GM18505 (cell line): Measurements from ENCODE around the gene SEC63.
"Not testable (repeated sequence)": the region's sequence is repeated elsewhere in the genome, so short reads cannot be mapped to it uniquely, and the experiment has no call there.

Source experiments
- ATAC-seq: cut with Tn5 transposase; IDR thresholded peaks from one replicate; pipeline ENCODE4 v1.9.1; 2021; ENCODE audit not compliant: unreplicated experiment
- POLR2A ChIP-seq: IDR thresholded peaks from 4 replicates; pipeline ENCODE4 v1.6.1; 2011; ENCODE audit warnings: borderline replicate concordance; ENCODE audit not compliant: insufficient read depth, insufficient read length; ENCODE audit errors: extremely low read depth

The SEC63 gene

GRCh38 chr6:107871016-107871415 lies 87.0 kb downstream of the SEC63 start:
- ATAC-seq = no peak
- TF ChIP-seq POLR2A = no peak

- no peak for TF ChIP-seq POLR2A
- ATAC-seq = no peak
Observed at GRCh38 chr6:107870381-107870780, 87.6 kb downstream of the SEC63 start.

DNA sequence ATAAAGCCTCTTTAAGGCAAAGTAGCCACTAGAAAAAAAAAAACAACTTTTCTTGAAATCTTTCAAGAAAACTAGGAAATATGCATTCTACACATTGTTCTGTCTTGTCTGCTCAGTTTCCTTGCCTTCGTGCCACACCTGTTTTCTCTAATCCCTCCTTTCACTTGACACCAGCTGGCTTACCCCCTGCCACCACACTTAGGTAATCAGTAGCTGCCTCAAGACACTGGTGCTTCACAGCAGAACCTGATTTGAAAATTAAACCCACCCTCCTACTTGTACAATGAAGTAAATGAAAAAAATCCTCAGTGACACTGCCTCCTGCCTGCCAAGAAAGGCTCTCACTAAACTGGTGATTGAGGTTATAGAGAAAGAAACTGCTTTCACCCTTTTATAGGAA lies 88.1 kb downstream of the SEC63 start:
- no peak for ATAC-seq

GRCh38 chr6:107868867-107869611 lies 89.0 kb downstream of the SEC63 start:
- no peak for ATAC-seq
- no peak for TF ChIP-seq POLR2A

More for the DNA sequence above, 88.1 kb downstream of the SEC63 start:
- TF ChIP-seq POLR2A = no peak

DNA sequence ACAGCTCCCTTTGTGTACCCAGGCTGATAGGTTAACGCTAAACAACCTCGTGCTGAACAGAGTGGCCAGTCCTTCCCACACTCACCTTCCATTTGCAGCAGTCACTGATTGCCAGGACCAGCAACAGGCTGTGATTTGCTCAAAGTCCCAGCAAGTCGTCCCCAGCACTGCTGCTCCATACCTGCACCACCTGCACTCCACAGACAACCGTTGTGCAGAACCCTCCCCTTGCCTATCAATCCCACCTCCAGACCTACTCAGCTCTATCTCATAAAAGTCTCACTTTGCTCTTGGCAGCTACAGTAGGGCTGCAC lies 90.7 kb downstream of the SEC63 start:
- no peak for ATAC-seq
- TF ChIP-seq POLR2A = no peak

DNA sequence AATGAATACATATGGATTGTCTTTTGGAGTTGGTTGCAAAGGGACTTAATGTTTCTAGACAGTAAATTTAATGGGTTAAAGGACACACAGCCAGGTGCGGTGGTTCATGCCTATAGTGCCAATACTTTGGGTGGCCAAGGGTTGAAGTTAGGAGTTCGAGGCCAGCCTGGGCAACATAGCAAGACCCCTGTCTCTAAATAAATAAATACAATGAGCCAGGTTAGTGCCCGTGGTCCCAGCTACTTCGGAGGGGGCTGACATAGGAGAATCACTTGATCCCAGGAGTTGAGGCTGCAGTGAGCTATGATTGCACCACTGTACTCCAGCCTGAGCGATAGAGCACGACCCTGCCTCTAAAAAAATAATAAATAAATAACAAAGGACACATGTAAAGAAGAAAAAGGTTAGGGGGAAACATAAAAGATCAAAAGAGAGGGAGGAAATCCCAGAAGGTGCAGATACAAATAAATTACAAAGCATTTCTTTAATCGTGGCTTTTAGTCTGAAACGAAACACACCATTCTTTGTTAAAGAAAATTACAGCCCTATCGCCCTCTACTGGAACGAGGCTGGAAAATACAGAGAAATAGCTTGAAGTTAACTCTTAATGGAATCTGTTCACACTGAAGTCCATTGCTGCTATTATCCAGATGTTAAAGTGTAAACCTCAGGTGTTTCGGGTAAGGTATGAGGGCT lies 91.3 kb downstream of the SEC63 start:
- no peak for ATAC-seq
- TF ChIP-seq POLR2A = no peak

DNA sequence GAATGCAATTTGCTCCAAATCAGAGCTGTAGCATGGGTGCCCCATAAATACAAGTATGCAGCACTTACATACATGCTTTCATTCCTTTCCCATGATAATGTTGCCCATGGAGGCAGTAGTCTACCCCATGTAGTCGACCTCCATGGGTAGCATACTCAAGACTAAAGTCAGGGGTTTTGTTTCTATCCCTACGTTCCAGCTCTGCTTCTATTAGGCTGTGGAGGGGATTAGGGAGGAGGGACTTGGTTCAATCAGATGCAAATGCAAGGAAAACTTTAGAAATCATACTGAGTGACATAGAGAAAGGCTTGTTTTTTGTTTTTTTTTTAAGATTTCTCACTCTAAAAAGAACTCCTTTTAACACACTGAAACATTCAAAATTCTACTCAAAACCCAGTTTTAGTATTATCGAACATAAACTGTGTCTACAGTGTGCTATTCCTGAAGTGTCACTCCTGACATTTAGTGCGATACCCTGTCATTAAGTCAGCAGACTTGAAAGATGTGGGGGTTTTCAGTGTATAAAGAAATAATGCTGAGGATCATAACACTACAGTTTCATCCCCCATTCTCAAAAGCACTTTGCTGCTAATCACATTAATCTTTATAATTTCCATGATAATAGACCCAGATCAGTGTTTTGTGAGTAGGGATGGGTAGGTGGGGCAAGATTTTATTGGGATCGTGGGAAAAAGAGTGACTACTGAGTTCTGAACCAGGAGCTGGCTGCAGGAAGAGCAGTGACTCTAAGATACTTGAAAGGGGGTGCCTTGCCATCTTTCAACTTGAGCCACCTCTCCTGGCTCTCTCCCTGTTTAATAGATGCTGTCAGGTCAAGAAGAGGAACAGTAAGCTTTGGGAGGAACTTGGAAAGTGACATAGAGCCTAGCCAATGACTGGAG lies 93.5 kb downstream of the SEC63 start:
- no peak for ATAC-seq
- TF ChIP-seq POLR2A = no peak

DNA sequence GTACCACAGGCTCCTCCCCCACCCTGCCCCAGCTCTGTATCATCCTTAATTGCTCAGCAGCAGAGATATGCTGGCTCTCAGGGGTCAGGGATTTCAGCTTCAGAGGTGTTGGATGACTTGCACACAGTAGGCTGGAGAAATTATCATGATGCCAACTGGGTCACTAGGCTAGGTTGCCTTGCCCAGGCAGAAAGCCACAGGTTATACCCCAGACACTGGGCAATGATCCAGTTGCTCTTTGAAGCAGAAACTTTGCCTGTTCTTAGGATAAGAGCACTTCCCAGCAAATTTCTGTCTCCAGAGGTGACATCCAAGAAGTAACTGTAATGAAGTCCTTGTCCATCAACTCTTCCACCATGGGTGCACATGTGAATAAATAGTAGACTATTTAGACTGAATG lies 95.6 kb downstream of the SEC63 start:
- no peak for ATAC-seq
- TF ChIP-seq POLR2A = no peak

DNA sequence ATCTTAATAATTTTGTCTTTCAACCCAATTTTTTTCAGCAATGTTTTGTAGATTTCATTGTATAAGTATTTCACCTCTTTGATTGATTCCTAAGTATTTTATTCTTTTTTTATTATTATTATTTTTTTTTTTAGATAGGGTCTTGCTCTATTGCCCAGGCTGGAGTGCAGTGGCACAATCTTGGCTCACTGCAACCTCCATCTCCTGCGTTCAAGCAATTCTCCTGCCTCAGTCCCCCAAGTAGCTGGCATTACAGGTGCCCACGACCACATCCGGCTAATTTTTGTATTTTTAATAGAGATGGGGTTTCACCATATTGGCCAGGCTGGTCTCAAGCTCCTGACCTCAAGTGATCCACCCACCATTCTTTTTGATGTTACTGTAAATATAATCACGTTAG lies 97.0 kb downstream of the SEC63 start:
- not testable (repeated sequence) for ATAC-seq

DNA sequence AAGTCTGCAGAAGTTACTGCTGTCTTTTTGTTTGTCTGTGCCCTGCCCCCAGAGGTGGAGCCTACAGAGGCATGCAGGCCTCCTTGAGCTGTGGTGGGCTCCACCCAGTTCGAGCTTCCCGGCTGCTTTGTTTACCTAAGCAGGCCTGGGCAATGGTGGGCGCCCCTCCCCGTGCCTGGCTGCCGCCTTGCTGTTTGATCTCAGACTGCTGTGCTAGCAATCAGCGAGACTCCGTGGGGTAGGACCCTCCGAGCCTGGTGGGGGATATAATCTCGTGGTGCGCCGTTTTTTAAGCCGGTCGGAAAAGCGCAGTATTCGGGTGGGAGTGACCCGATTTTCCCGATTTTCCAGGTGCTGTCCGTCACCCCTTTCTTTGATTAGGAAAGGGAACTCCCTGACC lies 97.9 kb downstream of the SEC63 start:
- not testable (repeated sequence) for ATAC-seq

DNA sequence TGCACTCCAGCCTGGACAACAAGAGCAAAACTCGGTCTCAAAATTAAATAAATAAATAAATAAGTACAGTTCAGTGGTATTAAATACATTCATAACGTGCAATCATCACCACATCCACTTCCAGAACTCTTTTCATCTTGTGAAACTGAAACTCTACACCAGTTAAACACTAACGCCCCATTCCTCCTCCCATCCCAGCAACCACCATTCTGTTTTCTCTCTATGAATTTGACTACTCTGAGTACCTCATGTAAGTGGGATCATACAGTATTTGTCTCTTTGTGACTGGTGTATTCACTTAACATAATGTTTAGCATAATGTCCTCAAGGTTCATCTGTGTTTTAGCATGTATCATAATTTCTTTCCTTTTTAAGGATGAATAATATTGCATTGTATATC lies 104.8 kb downstream of the SEC63 start:
- no peak for ATAC-seq
- no peak for TF ChIP-seq POLR2A

- no peak for ATAC-seq
- no peak for TF ChIP-seq POLR2A
Observed at GRCh38 chr6:107849325-107849724, 108.7 kb downstream of the SEC63 start.

DNA sequence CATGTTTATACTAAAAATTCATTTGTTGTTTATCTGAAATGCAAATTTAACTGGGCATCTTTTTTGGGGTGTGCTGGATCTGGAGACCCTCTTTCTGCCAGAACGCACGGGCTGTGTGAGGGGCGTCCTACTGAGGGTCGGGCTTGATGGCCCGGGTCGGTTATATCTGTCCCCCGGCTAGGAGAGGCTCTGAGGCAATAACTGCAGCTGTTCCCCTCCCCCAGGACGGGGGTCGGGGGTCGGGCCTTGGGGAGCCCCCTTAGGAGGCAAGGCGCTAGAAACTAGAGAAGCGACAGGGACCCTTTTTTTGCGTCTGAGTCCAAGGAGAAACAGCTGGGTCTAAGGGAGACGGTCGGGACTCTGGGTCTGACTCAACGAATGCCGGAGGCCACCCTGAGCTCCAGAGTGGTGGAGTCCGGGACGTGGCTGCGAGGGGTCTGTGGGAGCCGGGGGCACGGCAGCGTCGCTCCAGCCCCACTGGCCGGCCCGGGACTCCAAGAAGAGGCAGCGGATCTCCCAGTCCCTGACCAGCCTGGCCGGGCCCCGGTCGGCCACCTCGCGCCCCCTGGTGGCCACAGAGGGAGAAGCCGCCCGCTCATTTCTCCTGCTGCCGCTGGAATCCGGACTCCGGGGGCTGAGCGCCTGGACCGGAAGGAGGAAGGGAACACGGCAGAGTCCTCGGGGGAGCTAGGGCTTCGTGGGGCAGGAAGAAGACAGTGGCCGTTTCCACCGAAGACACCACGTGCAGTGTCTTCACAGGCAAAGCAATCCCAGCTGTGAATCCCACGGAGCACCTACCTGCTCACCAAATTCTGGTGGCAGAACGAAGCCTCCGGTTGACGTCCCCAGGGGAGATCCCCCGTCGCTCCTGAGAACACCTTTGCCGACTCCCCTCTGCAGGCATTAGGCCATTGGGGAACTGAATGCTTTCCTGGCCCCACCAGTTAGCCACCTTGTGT lies 109.9 kb downstream of the SEC63 start:
- no peak for ATAC-seq
- TF ChIP-seq POLR2A = no peak

- no peak for TF ChIP-seq POLR2A
- no peak for ATAC-seq
Observed at GRCh38 chr6:107846262-107846795, 111.7 kb downstream of the SEC63 start.
